ENCODE results near the gene OPCML.

Gene OPCML

DNA sequence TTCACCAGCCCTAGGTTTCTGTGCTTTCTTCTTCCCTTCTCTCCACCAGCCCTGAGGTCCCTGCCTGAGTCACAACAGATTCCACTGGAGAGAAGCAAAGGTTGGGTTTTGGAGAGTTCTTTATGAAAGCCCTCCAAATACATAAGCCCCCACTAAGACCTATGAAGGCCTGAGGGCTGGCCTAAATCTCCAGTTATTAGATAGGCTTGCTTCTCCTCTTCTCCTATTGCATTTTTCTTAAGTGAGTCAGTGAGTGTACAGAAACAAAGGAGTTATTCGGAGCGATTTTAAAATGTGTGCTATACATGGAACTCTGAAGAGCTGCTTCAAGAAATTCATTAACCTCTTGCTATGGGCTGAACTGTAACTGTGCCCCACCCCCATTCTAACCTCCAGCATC, 1057.3 kb downstream of the OPCML start:
- TF ChIP-seq, protein P1, sequence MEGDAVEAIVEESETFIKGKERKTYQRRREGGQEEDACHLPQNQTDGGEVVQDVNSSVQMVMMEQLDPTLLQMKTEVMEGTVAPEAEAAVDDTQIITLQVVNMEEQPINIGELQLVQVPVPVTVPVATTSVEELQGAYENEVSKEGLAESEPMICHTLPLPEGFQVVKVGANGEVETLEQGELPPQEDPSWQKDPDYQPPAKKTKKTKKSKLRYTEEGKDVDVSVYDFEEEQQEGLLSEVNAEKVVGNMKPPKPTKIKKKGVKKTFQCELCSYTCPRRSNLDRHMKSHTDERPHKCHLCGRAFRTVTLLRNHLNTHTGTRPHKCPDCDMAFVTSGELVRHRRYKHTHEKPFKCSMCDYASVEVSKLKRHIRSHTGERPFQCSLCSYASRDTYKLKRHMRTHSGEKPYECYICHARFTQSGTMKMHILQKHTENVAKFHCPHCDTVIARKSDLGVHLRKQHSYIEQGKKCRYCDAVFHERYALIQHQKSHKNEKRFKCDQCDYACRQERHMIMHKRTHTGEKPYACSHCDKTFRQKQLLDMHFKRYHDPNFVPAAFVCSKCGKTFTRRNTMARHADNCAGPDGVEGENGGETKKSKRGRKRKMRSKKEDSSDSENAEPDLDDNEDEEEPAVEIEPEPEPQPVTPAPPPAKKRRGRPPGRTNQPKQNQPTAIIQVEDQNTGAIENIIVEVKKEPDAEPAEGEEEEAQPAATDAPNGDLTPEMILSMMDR (IDR thresholded peaks at IDR 0.05; ENCODE audit: low read length, missing control alignments), result no peak
- DNase-seq (ENCODE audit: low read depth), result no peak
- no peak overlapping the region for H3K4me3 ChIP-seq (replicated peaks; ENCODE audit: low read depth, low read length)

DNA sequence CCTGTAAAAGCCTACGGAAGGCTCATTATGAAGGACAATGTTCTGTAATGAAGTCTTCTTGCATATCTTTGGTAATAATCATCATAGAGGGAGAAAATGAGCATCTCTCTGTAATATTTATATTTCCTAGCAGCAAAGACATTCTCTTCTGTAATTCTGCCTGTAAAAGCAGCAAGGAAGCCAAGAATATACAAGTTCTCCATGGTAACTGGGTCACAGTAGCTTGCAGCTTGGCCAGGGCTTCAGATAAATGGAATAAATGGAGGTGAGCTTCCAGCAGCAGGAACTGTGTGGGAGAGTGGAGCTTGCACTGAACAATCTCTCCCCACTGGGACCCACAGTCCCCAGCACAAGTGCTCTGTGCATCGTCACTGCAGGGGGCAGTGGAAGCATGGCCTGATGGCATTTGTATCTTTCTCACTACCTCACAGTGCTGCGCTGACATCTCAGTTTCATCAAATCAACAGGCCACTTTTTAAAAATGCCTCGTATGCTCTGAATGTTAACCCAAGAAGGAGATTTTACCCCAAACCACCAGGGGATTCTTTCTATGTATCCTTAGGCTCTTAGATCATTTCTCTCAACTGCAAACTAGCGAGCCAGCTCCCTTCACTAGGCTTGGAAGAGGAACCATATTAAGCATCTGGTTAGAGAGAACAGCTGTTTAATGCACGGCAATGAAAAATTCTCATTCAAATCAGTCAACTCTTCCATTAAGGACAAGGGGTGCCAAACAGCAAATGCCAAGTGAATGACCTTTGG, 1059.7 kb downstream of the OPCML start:
- no peak for DNase-seq (ENCODE audit: low read depth)
- TF ChIP-seq, protein P1 (IDR thresholded peaks at IDR 0.05; ENCODE audit: low read length, missing control alignments), result no peak
- no peak overlapping the region for H3K4me3 ChIP-seq (replicated peaks; ENCODE audit: low read depth, low read length)

GRCh38 chr11:132471466-132471865, 1060.8 kb downstream of the OPCML start:
- TF ChIP-seq, protein P1 (IDR thresholded peaks at IDR 0.05; ENCODE audit: low read length, missing control alignments), result no peak
- DNase-seq (ENCODE audit: low read depth), result no peak
- no peak overlapping the region for H3K4me3 ChIP-seq (replicated peaks; ENCODE audit: low read depth, low read length)

DNA sequence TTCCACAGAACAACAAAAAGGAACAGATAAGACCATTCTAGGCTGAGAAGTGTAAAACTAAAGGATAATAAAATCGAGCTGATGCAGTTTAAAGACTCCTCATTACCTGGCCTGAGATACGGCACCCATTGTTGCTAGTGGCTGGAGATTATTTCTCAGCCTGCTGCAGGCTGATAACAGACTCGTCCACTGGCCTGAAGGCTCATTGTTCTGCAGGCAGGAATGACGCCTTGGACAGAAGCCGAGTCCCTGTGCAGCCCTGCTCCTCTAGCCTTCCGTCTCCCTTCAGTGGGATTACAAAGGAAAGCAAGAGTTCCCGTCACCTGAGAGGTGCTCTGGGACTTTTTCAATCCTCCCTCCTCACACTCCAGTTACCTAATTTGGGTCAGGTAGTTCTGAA, 1065.3 kb downstream of the OPCML start:
- no peak overlapping the region for H3K4me3 ChIP-seq (replicated peaks; ENCODE audit: low read depth, low read length)
- TF ChIP-seq, protein P1 (IDR thresholded peaks at IDR 0.05; ENCODE audit: low read length, missing control alignments), result no peak

GRCh38 chr11:132464939-132465338, 1067.4 kb downstream of the OPCML start:
- DNase-seq (ENCODE audit: low read depth), result no peak
- TF ChIP-seq, protein P1 (IDR thresholded peaks at IDR 0.05; ENCODE audit: low read length, missing control alignments), result no peak
- H3K4me3 ChIP-seq (replicated peaks; ENCODE audit: low read depth, low read length), result no peak overlapping the region

More for the DNA sequence above, 1065.3 kb downstream of the OPCML start:
- no peak for DNase-seq (ENCODE audit: low read depth)

GRCh38 chr11:132464003-132464342, 1068.3 kb downstream of the OPCML start:
- H3K4me3 ChIP-seq (replicated peaks; ENCODE audit: low read depth, low read length), result no peak overlapping the region
- no peak for DNase-seq (ENCODE audit: low read depth)
- TF ChIP-seq, protein P1 (IDR thresholded peaks at IDR 0.05; ENCODE audit: low read length, missing control alignments), result no peak
